ENCODE data around the gene BFAR. TPM values are rescaled to one million over a fixed set of nuclear protein-coding genes. Genes with fewer than 3 reads are reported as not detected.

Gene BFAR
- total and polyA plus RNA-seq, 9 of the 15 experiments (the other 6 are each of a cell fraction or from before 2014, with no cell fraction given), result 45.0 to 82.6 (median 60.4) TPM

DNA sequence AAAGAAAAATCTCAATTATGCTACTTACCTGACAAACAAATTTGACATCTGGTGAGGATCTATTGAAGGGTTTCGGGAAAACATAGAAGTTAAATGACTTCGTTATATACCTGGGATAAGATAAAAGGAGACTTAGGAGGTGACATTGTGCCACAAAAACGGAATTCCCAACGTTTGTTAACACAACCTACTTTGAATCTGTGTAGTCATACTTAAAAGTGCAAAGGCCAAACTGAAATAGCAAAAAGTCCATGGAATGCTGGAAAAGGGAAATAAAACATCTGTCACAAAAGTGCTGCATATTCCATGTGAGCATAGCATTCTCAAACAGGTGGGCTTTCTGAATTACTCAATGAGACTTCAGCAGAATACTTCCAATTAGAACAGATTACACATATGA is 5.7 kb upstream of the BFAR start:
- H4K20me1 ChIP-seq (replicated peaks; ENCODE audit: control insufficient read depth, insufficient read depth, low read length), result no peaks in the 10 kb centered on the region
- intact Hi-C loops (cut with micrococcal nuclease), result no loop called here
- no peak overlapping the region for H3K4me2 ChIP-seq (ENCODE audit: insufficient read depth, low read length)
- peaks cover 17 to 21% of the 10 kb centered on the region in 2 experiments for H3K4me1 ChIP-seq (replicated peaks in 1 of 2; ENCODE audit: control insufficient read depth in 2 of 2, insufficient read depth in 2 of 2, low read length in 2 of 2)
- no peaks in the 10 kb centered on the region for H3K9me1 ChIP-seq (ENCODE audit: control insufficient read depth, insufficient read depth, low read length)
- ChIA-PET CTCF (ENCODE audit: low intra/inter-chr PET ratio) (no interaction called here), POLR2A (no interaction called here)
- no peak overlapping the region for H2AFZ ChIP-seq (ENCODE audit: low read depth, low read length)
- WGBS (ENCODE audit: insufficient coverage, low coverage, missing lambda C conversion rate), result 96% methylated on average over 4 of the region's 4 CpGs
- ATAC-seq, result no peak
- DNase-seq (ENCODE audit: extremely low read depth in 1 of 4, low spot score in 3 of 4), result no peak
- H3K4me3 ChIP-seq, result no peak overlapping the region
- H3K27ac ChIP-seq (ENCODE audit: extremely low read depth, low read depth, low read length), result no peak overlapping the region
- H3K27me3 ChIP-seq (ENCODE audit: control insufficient read depth in 2 of 2, insufficient read depth in 2 of 2, low read length in 2 of 2), result no peaks in the 10 kb centered on the region
- H3K9ac ChIP-seq (ENCODE audit: insufficient read depth in 1 of 2, low read depth in 2 of 2, low read length in 2 of 2), result no peak overlapping the region
- no peak for FAIRE-seq
- no TSS peak for BruUV-seq (replicated peaks)
- H3K9me3 ChIP-seq (replicated peaks; ENCODE audit: control insufficient read depth, insufficient read depth, low read depth, low read length), result no peaks in the 10 kb centered on the region
- peaks cover 53% of the 10 kb centered on the region; the same call in 2 of the 3 replicates for H3K36me3 ChIP-seq (ENCODE audit: control insufficient read depth, insufficient read depth, low read length)
- in situ Hi-C loops (cut with MboI), result loop anchor here (25.0 kb wide), 1 partner anchor 1885 kb away; no protein-coding TSS in a partner anchor
- TF ChIP-seq ZNF184 (CRISPR knock-in tag; IDR thresholded peaks at IDR 0.05) (no peak), MTA3 (IDR thresholded peaks at IDR 0.05; ENCODE audit: borderline replicate concordance) (no peak), ILK (tag; IDR thresholded peaks at IDR 0.05; ENCODE audit: borderline replicate concordance, low read depth) (no peak), ZNF507 (tag; conservative IDR thresholded peaks at IDR 0.05) (no peak), ZFP91 (CRISPR knock-in tag; IDR thresholded peaks at IDR 0.05) (no peak), BHLHE40 (IDR thresholded peaks at IDR 0.05; ENCODE audit: low read length) (no peak), TCF3 (CRISPR knock-in tag; IDR thresholded peaks at IDR 0.05) (no peak), ELF1 (tag; IDR thresholded peaks at IDR 0.05) (no peak), ETV5 (CRISPR knock-in tag; IDR thresholded peaks at IDR 0.05; ENCODE audit: low read depth) (no peak), KAT8 (IDR thresholded peaks at IDR 0.05; ENCODE audit: low read depth) (no peak), KDM1A (IDR thresholded peaks at IDR 0.05) (no peak), ZNF140 (CRISPR knock-in tag; IDR thresholded peaks at IDR 0.05) (no peak)
- TF ChIP-seq, protein P1, sequence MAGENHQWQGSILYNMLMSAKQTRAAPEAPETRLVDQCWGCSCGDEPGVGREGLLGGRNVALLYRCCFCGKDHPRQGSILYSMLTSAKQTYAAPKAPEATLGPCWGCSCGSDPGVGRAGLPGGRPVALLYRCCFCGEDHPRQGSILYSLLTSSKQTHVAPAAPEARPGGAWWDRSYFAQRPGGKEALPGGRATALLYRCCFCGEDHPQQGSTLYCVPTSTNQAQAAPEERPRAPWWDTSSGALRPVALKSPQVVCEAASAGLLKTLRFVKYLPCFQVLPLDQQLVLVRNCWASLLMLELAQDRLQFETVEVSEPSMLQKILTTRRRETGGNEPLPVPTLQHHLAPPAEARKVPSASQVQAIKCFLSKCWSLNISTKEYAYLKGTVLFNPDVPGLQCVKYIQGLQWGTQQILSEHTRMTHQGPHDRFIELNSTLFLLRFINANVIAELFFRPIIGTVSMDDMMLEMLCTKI (IDR thresholded peaks at IDR 0.05; ENCODE audit: partially characterized antibody), result no peak
- peaks cover 30% of the 10 kb centered on the region for H3K79me2 ChIP-seq (ENCODE audit: control insufficient read depth, insufficient read depth, low read length)

Measured in K562 (cell line).